Astrocyte (in vitro differentiated cells and primary cell): ENCODE results near the gene ZNF385B.

ENCODE experiments used
- EZH2 ChIP-seq: IDR thresholded peaks from 2 replicates; pipeline ENCODE4 v1.6.1; 2012; ENCODE audit warnings: mild to moderate bottlenecking, low read length, inconsistent platforms; ENCODE audit not compliant: insufficient read depth
- TF ChIP-seq, protein P1 (sequence below): IDR thresholded peaks from 2 replicates; pipeline ENCODE4 v1.5.1; 2011; ENCODE audit warnings: low read depth, mild to moderate bottlenecking, inconsistent platforms, low read length, moderate library complexity; ENCODE audit not compliant: insufficient read depth

DNA sequence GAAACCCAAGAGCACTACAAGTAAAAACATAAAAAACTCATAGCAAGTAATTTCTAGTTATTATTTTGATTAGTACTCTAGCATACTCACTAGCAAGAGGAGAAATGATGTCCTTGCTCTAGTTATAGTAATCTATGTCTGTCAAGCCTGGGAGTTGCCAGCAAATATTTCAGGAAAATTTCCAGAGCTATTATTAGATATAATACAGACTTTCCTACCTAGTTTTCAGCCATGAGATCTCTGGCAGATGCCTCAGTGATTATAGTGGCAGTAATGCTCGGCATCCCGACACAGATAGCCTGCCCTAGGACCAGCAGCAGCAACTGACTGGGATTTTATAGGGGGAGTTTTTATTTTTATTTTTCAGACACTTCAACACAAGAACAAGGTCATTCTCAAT is 224.4 kb downstream of the ZNF385B start:
- TF ChIP-seq, protein P1, sequence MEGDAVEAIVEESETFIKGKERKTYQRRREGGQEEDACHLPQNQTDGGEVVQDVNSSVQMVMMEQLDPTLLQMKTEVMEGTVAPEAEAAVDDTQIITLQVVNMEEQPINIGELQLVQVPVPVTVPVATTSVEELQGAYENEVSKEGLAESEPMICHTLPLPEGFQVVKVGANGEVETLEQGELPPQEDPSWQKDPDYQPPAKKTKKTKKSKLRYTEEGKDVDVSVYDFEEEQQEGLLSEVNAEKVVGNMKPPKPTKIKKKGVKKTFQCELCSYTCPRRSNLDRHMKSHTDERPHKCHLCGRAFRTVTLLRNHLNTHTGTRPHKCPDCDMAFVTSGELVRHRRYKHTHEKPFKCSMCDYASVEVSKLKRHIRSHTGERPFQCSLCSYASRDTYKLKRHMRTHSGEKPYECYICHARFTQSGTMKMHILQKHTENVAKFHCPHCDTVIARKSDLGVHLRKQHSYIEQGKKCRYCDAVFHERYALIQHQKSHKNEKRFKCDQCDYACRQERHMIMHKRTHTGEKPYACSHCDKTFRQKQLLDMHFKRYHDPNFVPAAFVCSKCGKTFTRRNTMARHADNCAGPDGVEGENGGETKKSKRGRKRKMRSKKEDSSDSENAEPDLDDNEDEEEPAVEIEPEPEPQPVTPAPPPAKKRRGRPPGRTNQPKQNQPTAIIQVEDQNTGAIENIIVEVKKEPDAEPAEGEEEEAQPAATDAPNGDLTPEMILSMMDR = no peak
- no peak for TF ChIP-seq EZH2
